Measurements from ENCODE around the gene RNPC3.
"Not testable (repeated sequence)": the region's sequence is repeated elsewhere in the genome, so short reads cannot be mapped to it uniquely, and the experiment has no call there.

The RNPC3 gene

DNA sequence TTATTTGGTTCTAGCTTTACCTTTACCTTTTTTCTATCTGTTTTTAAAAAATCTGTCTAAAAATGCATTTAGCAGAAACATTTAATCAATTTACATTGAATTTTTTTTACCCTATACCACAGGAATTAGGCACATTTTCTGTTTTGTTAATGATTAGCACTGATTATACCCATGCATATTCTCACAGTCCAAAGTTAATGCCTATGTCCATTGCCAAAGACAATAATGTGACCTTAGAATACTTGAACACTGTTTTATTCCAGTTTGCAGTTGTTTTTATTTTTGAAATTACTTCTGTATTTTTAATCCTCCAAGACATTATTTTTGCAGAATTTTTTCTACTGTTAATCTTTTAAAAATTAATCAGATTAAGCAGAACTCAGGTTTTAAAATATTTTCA, 34.9 kb downstream of the RNPC3 start:
- DNase-seq (ENCODE audit: low spot score), result no peak

DNA sequence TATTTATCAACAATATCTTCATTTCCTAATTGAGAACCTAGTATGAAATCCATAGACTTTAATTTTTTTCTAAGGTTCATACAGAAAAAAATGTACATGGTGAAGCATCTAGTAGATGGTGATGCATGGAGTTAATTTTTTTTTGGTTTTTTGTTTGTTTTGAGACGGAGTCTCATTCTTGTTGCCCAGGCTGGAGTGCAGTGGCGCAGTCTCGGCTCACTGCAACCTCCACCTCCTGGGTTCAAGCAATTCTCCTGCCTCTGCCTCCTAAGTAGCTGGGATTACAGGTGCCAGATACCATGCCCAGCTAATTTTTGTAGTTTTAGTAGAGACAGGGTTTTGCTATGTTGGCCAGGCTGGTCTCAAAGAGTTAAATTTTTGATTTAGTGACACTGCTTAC, 35.6 kb downstream of the RNPC3 start:
- DNase-seq (ENCODE audit: low spot score), result not testable (repeated sequence)

DNA sequence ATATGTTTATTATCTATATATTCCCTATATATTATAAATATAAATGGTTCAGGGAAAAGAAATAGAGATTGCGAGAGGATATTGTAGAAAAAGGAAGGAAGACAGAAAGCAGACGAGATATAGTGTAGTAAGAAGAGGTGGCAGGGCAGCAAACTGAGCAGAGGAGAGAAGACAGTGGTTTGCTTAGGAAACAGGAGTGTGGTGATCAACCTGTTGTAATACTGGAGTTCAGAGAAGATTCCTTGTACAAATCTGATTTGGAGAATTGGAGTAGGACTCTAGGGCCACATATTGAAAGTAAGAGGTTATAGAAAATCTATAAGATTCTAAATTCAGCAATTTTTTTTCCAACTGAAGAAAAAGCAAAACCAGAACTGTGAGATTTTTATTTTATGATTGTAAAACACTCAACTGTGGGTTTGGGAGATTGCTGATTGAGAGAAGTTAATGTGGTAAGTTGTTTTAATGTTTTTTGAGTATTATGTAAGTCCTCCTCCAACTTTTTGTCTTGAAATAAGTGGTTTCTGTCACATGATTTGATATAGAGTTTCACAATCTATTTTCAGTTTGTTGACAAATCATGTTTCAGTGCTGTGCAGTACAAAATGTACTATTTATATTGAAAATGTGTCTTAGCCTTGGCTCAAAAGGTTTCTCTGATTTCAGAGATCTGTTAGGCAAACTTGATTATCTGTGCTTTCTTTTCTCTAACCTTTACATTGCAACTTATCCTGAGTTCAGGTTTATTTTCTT, 36.3 kb downstream of the RNPC3 start:
- DNase-seq (ENCODE audit: low spot score), result no peak

DNA sequence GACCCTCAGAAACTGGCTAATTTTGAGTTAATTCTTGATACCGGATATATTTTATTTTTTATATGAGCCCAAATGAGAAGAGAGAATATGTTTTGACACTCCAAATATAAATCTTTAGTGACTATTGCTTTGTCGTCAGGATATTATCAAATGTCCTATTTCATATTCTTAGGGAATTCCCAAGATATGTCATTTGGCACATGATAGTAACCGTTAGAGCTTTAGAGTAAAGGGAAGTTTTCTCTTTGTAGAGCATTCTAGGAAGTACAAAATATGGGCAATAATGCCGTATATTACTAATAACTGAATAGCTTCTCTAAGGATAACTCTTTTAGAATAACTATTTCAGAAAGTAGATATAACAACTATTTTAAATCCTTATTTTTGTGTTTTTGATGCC, 37.6 kb downstream of the RNPC3 start:
- DNase-seq (ENCODE audit: low spot score), result no peak

DNA sequence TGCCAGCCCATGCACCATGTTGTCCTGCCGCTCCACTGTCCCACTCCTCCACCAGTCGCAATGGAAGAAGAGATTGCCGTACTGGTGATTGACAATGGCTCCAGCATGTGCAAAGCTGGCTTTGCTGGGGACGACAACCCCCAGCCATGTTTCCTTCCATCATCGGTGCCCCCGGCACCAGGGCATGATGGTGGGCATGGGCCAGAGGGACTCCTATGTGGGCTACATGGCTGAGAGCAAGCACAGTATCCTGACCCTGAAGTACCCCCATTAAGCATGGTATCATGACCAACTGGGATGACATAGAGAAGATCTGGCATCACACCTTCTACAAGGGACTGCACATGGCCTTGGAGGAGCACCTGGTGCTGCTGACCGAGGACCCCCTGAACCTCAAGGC, 44.0 kb downstream of the RNPC3 start:
- no peak for DNase-seq (ENCODE audit: low spot score)

DNA sequence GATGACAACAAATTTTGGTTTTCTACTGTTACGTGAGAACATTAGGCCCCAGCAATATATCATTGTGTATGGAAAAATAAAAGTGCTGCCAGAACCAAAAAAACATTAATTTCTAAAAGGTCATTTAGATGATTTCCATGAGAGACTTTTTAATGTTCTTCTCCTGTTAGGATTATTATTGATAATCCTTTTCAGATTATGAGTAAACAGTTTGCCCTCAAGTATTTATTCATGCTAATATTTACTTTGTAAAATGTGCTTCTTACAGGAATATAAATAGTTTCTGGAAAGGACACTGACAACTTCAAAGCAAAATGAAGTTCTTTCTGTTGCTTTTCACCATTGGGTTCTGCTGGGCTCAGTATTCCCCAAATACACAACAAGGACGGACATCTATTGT, 45.8 kb downstream of the RNPC3 start, which contains the start of gene AMY2B:
Gene AMY2B (plus strand): TSS at position 301 of the 400 bp plus-strand sequence. CDS start 14 bp downstream, at position 315.
- not testable (repeated sequence) for DNase-seq (ENCODE audit: low spot score)

DNA sequence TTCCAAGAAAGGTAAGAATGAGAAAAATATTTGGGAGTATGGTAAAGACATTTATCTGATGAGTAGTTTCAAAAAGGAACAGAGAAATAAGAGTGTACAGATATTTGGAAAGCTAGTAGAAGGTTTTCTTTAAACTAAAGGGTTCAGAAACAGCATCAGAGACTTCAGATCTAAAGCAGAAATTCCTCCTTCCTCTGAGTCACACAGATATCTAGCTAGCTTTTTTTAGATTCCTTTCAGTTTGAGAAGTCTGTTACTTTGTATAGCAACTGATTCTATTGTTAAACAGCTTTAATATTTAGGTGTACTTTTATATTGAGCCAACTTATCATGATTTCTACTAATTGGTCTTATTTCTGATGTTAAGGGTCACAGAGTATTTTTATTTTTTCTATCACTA, 50.6 kb downstream of the RNPC3 start:
- DNase-seq (ENCODE audit: low spot score), result no peak

DNA sequence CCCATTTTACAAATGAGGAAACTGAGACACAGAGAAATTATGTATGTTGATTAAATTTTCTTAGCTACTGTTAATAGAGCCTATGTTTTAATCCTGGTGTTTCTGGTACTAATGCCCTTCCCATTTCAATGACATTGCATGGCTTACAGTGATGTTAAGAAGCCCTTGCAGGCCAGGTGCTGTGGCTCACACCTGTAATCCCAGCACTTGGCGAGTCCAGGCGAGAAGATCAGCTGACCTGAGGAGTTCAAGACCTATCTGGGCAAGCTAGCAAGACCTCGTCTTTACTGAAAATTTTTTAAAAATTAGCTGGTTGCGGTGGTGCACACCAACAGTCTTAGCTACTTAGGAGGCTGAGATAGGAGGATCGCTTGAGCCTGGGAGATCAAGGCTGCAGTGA, 51.3 kb downstream of the RNPC3 start:
- not testable (repeated sequence) for DNase-seq (ENCODE audit: low spot score)

DNA sequence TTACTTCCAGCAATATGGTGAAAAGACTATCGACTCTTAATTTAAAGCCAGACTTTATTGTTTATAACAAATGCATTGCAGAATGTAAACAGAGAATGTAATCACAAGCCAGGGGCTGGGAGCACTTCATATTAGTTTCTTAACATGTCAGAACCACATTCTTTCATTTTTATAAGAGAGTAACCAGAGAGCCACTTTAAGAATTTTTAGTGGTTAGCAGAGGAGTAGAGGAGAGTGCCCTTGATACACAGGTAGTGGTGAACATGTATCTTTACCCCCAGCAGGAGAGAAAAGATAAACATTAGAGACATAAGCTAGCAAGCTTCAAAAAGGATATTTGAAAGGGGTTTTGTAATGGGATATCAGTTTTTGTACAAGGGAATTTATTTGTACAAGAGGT, 57.0 kb downstream of the RNPC3 start:
- no peak for DNase-seq (ENCODE audit: low spot score)

DNA sequence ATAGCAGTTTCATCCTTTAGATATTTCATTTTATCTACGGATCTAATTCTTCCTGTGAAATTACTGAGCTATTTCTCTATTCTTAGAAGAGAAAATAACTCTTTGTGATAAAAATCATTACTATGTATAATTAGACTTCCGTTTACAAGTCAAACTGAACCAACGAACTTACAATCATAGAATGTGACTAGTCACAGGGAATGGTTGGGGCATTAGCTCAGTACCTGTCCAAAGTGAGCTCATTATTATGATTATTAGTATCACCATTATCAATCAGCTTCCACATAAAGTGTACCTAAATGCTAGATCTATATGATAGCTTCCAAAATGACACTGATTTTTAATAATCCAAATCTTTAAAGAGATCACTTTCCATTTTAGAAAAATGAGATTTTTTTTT, 58.4 kb downstream of the RNPC3 start:
- DNase-seq (ENCODE audit: low spot score), result no peak

DNA sequence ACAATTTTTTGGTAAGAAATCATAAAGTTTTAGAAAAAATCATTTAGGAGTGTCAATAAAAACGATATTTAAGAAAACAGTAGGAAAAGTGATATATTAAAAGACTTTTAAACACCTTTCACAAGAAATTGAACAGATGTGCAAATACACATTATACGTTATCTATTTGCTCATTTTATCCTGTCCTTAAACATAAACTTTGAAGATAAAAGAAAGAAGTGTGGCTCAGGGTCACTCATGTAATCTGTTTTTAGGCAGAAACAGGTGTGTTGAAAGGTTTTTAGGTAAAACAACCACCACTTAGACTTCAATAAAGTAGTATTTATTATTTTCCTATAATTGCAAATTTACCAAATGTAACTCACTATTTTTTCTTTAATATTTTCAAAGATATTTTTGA, 59.0 kb downstream of the RNPC3 start:
- DNase-seq (ENCODE audit: low spot score), result no peak

DNA sequence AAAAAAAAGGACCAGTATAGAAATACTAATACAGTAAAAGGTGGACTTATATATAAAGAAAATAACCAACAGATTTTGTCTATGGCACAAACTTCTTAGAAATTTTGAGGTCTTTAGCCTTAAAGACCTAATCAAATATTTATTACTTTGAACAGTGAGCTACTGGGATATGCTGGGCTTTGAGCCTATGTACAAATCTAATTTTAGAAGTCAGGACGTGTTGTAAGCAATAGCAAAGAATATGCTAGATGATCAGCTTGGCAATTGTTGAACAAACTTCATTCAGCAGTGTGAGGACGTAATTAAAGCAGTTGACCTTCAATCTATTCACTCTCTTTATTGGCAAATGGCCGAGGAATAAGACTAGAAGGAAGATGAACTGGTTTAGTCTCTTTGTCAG, 77.2 kb downstream of the RNPC3 start:
- DNase-seq (ENCODE audit: low spot score), result not testable (repeated sequence)
